HEK293 (cell line): Measurements from ENCODE around the gene CCDC71L.

Experiments used
- CTCF ChIP-seq: fragments of 450-650 bp; formaldehyde crosslinking; IDR thresholded peaks from 2 replicates; pipeline ENCODE4 v1.5.1; 2016; ENCODE audit warnings: missing biosample characterization, missing genetic modification characterization
- KLF1 ChIP-seq: fragments of 450-650 bp; formaldehyde crosslinking; IDR thresholded peaks from 2 replicates; pipeline ENCODE4 v1.5.1; 2016; ENCODE audit warnings: missing biosample characterization, missing genetic modification characterization
- KLF7 ChIP-seq: fragments of 450-650 bp; formaldehyde crosslinking; IDR thresholded peaks from 2 replicates; pipeline ENCODE4 v1.5.1; 2016; ENCODE audit warnings: missing biosample characterization, missing genetic modification characterization, borderline replicate concordance
- ZNF155 ChIP-seq: fragments of 450-650 bp; formaldehyde crosslinking; IDR thresholded peaks from 2 replicates; pipeline ENCODE4 v1.5.1; 2016; ENCODE audit warnings: missing biosample characterization, missing genetic modification characterization
- ZNF311 ChIP-seq: fragments of 450-650 bp; formaldehyde crosslinking; IDR thresholded peaks from 2 replicates; pipeline ENCODE4 v1.5.1; 2017; ENCODE audit warnings: missing biosample characterization, missing genetic modification characterization, borderline replicate concordance
- ZNF354C ChIP-seq: fragments of 450-650 bp; formaldehyde crosslinking; IDR thresholded peaks from 2 replicates; pipeline ENCODE4 v1.5.1; 2016; ENCODE audit warnings: missing biosample characterization, missing genetic modification characterization, low read depth, borderline replicate concordance
- ZNF398 ChIP-seq: fragments of 450-650 bp; formaldehyde crosslinking; IDR thresholded peaks from 2 replicates; pipeline ENCODE4 v1.5.1; 2017; ENCODE audit warnings: missing biosample characterization, missing genetic modification characterization
- ZNF433 ChIP-seq: fragments of 450-650 bp; formaldehyde crosslinking; IDR thresholded peaks from 2 replicates; pipeline ENCODE4 v1.5.1; 2016; ENCODE audit warnings: missing biosample characterization, missing genetic modification characterization, low read depth
- ZNF558 ChIP-seq: fragments of 450-650 bp; formaldehyde crosslinking; IDR thresholded peaks from 2 replicates; pipeline ENCODE4 v1.5.1; 2016; ENCODE audit warnings: missing biosample characterization, missing genetic modification characterization
- ZNF639 ChIP-seq: fragments of 450-650 bp; formaldehyde crosslinking; IDR thresholded peaks from 2 replicates; pipeline ENCODE4 v1.5.1; 2016; ENCODE audit warnings: missing biosample characterization, missing genetic modification characterization
- ZNF704 ChIP-seq: fragments of 450-650 bp; formaldehyde crosslinking; IDR thresholded peaks from 2 replicates; pipeline ENCODE4 v1.5.1; 2016; ENCODE audit warnings: missing biosample characterization, missing genetic modification characterization
- ZNF791 ChIP-seq: fragments of 450-650 bp; formaldehyde crosslinking; IDR thresholded peaks from 2 replicates; pipeline ENCODE4 v1.5.1; 2016; ENCODE audit warnings: missing biosample characterization, missing genetic modification characterization
- ZSCAN18 ChIP-seq: fragments of 450-650 bp; formaldehyde crosslinking; IDR thresholded peaks from 2 replicates; pipeline ENCODE4 v1.5.1; 2016; ENCODE audit warnings: missing biosample characterization, missing genetic modification characterization

GRCh38 chr7:106612432-106612831, 48.5 kb downstream of the CCDC71L start:
- TF ChIP-seq ZNF398 (tag by site-specific recombination) (no peak), CTCF (tag by site-specific recombination) (no peak), KLF1 (no peak), ZSCAN18 (tag by site-specific recombination) (no peak), KLF7 (no peak), ZNF155 (tag by site-specific recombination) (no peak), ZNF791 (tag by site-specific recombination) (no peak), ZNF704 (no peak), ZNF354C (no peak), ZNF433 (tag by site-specific recombination) (no peak), ZNF311 (tag by site-specific recombination) (no peak), ZNF558 (tag by site-specific recombination) (no peak), ZNF639 (tag by site-specific recombination) (no peak)
